IPS-18a (cell line): ENCODE measurements around the gene MICAL3.

ENCODE experiments used
- H3K27ac ChIP-seq: one replicate; pipeline ENCODE4 v1.5.1; 2013; ENCODE audit warnings: low read length
- H3K27me3 ChIP-seq: one replicate; pipeline ENCODE4 v1.6.1; 2013; ENCODE audit warnings: mild to moderate bottlenecking, low read length; ENCODE audit not compliant: control insufficient read depth, insufficient read depth
- H3K36me3 ChIP-seq: one replicate; pipeline ENCODE4 v1.6.1; 2013; ENCODE audit warnings: low read depth, low read length; ENCODE audit not compliant: control insufficient read depth
- H3K4me1 ChIP-seq: one replicate; pipeline ENCODE4 v1.6.1; 2013; ENCODE audit warnings: low read depth, low read length; ENCODE audit not compliant: control insufficient read depth
- H3K4me3 ChIP-seq: one replicate; pipeline ENCODE4 v1.5.1; 2013; ENCODE audit warnings: low read length
- H3K9ac ChIP-seq: one replicate; pipeline ENCODE4 v1.6.1; 2013; ENCODE audit warnings: mild to moderate bottlenecking, low read length, moderate library complexity
- H3K9me3 ChIP-seq: one replicate; pipeline ENCODE4 v1.6.1; 2013; ENCODE audit warnings: low read depth, low read length; ENCODE audit not compliant: control insufficient read depth

MICAL3 gene

GRCh38 chr22:17920992-17921650 is 103.2 kb downstream of the MICAL3 start:
- Histone ChIP-seq H3K36me3 (no peaks in the 10 kb centered on the region), H3K4me3 (no peak overlapping the region), H3K9ac (no peak overlapping the region), H3K27ac (no peak overlapping the region), H3K4me1 (peaks cover 41% of the 10 kb centered on the region), H3K9me3 (no peaks in the 10 kb centered on the region), H3K27me3 (no peaks in the 10 kb centered on the region)

- Histone ChIP-seq H3K4me3 (no peak overlapping the region), H3K4me1 (peaks cover 41% of the 10 kb centered on the region), H3K9ac (no peak overlapping the region), H3K9me3 (no peaks in the 10 kb centered on the region), H3K27ac (no peak overlapping the region), H3K27me3 (no peaks in the 10 kb centered on the region), H3K36me3 (no peaks in the 10 kb centered on the region)
Observed at GRCh38 chr22:17920145-17920605, 104.2 kb downstream of the MICAL3 start.

- no peak overlapping the region for H3K9ac ChIP-seq
- H3K27me3 ChIP-seq, result no peaks in the 10 kb centered on the region
- no peaks in the 10 kb centered on the region for H3K9me3 ChIP-seq
- H3K36me3 ChIP-seq, result no peaks in the 10 kb centered on the region
- no peak overlapping the region for H3K4me3 ChIP-seq
- peaks cover 35% of the 10 kb centered on the region for H3K4me1 ChIP-seq
- H3K27ac ChIP-seq, result no peak overlapping the region
Observed at GRCh38 chr22:17919276-17920144, 104.9 kb downstream of the MICAL3 start.

DNA sequence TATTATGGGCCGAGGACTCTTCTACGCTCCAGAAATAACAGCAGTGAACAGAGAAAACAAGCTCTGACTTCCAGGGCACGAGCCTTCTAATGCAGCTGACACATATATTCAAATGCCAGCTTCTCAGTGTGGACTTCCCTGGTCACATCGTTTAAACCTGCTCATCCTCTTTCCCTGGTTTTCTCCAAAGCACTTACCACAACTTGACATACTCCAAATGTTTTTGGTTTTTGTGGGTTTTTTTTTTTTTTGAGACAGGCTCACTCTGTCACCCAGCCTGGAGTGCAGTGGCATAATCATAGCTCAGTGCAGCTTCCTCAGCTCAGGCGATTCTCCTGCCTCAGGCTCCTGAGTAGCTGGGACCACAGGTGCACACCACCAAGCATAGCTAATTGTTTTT is 105.5 kb downstream of the MICAL3 start:
- Histone ChIP-seq H3K9me3 (no peaks in the 10 kb centered on the region), H3K4me3 (no peak overlapping the region), H3K4me1 (peaks cover 35% of the 10 kb centered on the region), H3K9ac (no peak overlapping the region), H3K27ac (no peak overlapping the region), H3K27me3 (no peaks in the 10 kb centered on the region), H3K36me3 (no peaks in the 10 kb centered on the region)

- H3K4me3 ChIP-seq, result no peak overlapping the region
- no peaks in the 10 kb centered on the region for H3K27me3 ChIP-seq
- H3K36me3 ChIP-seq, result no peaks in the 10 kb centered on the region
- no peak overlapping the region for H3K9ac ChIP-seq
- no peak overlapping the region for H3K27ac ChIP-seq
- peaks cover 35% of the 10 kb centered on the region for H3K4me1 ChIP-seq
- H3K9me3 ChIP-seq, result no peaks in the 10 kb centered on the region
Observed at GRCh38 chr22:17917490-17917983, 106.8 kb downstream of the MICAL3 start.

GRCh38 chr22:17916226-17916889 is 108.0 kb downstream of the MICAL3 start:
- Histone ChIP-seq H3K27ac (no peak overlapping the region), H3K9me3 (no peaks in the 10 kb centered on the region), H3K4me3 (no peak overlapping the region), H3K27me3 (no peaks in the 10 kb centered on the region), H3K4me1 (peaks cover 27% of the 10 kb centered on the region), H3K9ac (no peak overlapping the region), H3K36me3 (no peaks in the 10 kb centered on the region)

DNA sequence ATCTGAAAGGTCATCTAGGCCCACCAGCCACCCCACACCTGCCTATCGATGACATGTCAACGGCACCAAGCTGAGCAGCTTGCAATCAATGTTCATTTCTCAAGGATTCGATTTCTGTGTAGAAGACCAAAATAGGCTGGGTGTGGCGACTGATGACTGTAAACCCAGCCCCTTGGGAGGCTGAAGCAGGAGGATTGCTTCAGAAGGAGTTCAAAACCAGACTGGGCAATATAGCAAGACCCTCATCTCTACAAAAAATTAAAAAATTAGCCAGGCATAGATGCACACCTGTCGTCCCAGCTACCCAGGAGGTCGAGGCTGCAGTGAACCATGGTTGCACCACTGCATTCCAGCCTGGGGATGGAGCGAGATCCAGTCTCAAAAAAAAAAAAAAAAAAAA is 108.7 kb downstream of the MICAL3 start:
- Histone ChIP-seq H3K4me3 (no peak overlapping the region), H3K9ac (no peak overlapping the region), H3K9me3 (no peaks in the 10 kb centered on the region), H3K4me1 (peaks cover 28% of the 10 kb centered on the region), H3K36me3 (no peaks in the 10 kb centered on the region), H3K27ac (no peak overlapping the region), H3K27me3 (no peaks in the 10 kb centered on the region)

GRCh38 chr22:17915188-17915587 is 109.2 kb downstream of the MICAL3 start:
- Histone ChIP-seq H3K9me3 (no peaks in the 10 kb centered on the region), H3K4me1 (peaks cover 28% of the 10 kb centered on the region), H3K36me3 (no peaks in the 10 kb centered on the region), H3K27ac (no peak overlapping the region), H3K4me3 (no peak overlapping the region), H3K9ac (no peak overlapping the region), H3K27me3 (no peaks in the 10 kb centered on the region)

GRCh38 chr22:17914474-17914873 is 109.9 kb downstream of the MICAL3 start:
- Histone ChIP-seq H3K36me3 (no peaks in the 10 kb centered on the region), H3K4me1 (peaks cover 22% of the 10 kb centered on the region), H3K27ac (no peak overlapping the region), H3K27me3 (no peaks in the 10 kb centered on the region), H3K4me3 (no peak overlapping the region), H3K9me3 (no peaks in the 10 kb centered on the region), H3K9ac (no peak overlapping the region)

- Histone ChIP-seq H3K27me3 (no peaks in the 10 kb centered on the region), H3K9ac (no peak overlapping the region), H3K27ac (no peak overlapping the region), H3K36me3 (no peaks in the 10 kb centered on the region), H3K4me1 (peaks cover 19% of the 10 kb centered on the region), H3K9me3 (no peaks in the 10 kb centered on the region), H3K4me3 (no peak overlapping the region)
Observed at GRCh38 chr22:17913801-17914347, 110.5 kb downstream of the MICAL3 start.
